GM23248 (cell line): ENCODE results near the gene NCOA6.

ENCODE experiments used
- EZH2 ChIP-seq: fragments of 200-600 bp; sonication (generic); IDR thresholded peaks from 2 replicates; pipeline ENCODE4 v1.6.1; 2018; ENCODE audit warnings: antibody characterized with exemption, mild to moderate bottlenecking; ENCODE audit not compliant: insufficient read depth, poor library complexity, severe bottlenecking
- EZH2phosphoT487 ChIP-seq: fragments of 200-600 bp; sonication (generic); IDR thresholded peaks from 2 replicates; pipeline ENCODE4 v1.6.1; 2018; ENCODE audit warnings: antibody characterized with exemption, moderate library complexity, mild to moderate bottlenecking, low read depth; ENCODE audit not compliant: insufficient read depth

GRCh38 chr20:34693414-34693813, 132.0 kb downstream of the NCOA6 start:
- no peak for TF ChIP-seq EZH2phosphoT487
- no peak for TF ChIP-seq EZH2
